IMR-90 (cell line): ENCODE results near the gene DDX24. TPM values are rescaled to one million over a fixed set of nuclear protein-coding genes. Genes with fewer than 3 reads are reported as not detected.

Source experiments
- ATAC-seq: fragments of 200-7000 bp; cut with Tn5 transposase; 2 replicates; pipeline ENCODE4 v1.9.1; 2020; ENCODE audit warnings: low read depth, mild to moderate bottlenecking, moderate library complexity
- BruUV-seq: library from RNA; stranded (reverse); fragments of 400-500 nt; replicated peaks from 2 replicates; lab custom pipeline; 2021; lab: Mats Ljungman, UMichigan
- CTCF ChIA-PET: fragments of 300-600 bp; formaldehyde crosslinking; extraction: SDS; loops from one replicate; lab custom pipeline; 2021; ENCODE audit warnings: antibody characterized with exemption; lab: Yijun Ruan, JAX
- POLR2A ChIA-PET: fragments of 300-600 bp; sonication (Branson Sonifier 250); formaldehyde crosslinking; loops from one replicate; lab custom pipeline; 2022; ENCODE audit warnings: antibody characterized with exemption; ENCODE audit not compliant: unreplicated experiment; lab: Charles Lee
- DNase-seq: peaks from one replicate; pipeline ENCODE4 v3.0.0; 2013
- H2AFZ ChIP-seq: replicated peaks from 2 replicates; pipeline ENCODE3; 2013; ENCODE audit warnings: low read length, mild to moderate bottlenecking; ENCODE audit not compliant: poor library complexity
- H2AK5ac ChIP-seq: 2 replicates; pipeline ENCODE4 v1.6.1; 2013; ENCODE audit warnings: low read depth, low read length, inconsistent platforms
- H2AK9ac ChIP-seq: replicated peaks from 2 replicates; pipeline ENCODE3; 2013; ENCODE audit warnings: mild to moderate bottlenecking, low read depth, low read length, moderate library complexity; ENCODE audit not compliant: poor library complexity
- H2BK120ac ChIP-seq: 2 replicates; pipeline ENCODE4 v1.6.1; 2013; ENCODE audit warnings: low read depth, low read length, inconsistent platforms
- H2BK15ac ChIP-seq: 3 replicates; pipeline ENCODE4 v1.6.1; 2013; ENCODE audit warnings: low read depth, low read length, inconsistent platforms
- H2BK20ac ChIP-seq: 2 replicates; pipeline ENCODE4 v1.6.1; 2013; ENCODE audit warnings: low read depth, mild to moderate bottlenecking, inconsistent platforms, low read length, moderate library complexity
- H2BK5ac ChIP-seq: 2 replicates; pipeline ENCODE4 v1.6.1; 2013; ENCODE audit warnings: mild to moderate bottlenecking, low read depth, low read length, inconsistent platforms; ENCODE audit not compliant: poor library complexity, severe bottlenecking
- H3K14ac ChIP-seq: replicated peaks from 2 replicates; pipeline ENCODE4 v1.6.1; 2013; ENCODE audit warnings: low read depth, low read length, inconsistent platforms
- H3K18ac ChIP-seq: 2 replicates; pipeline ENCODE4 v1.6.1; 2013; ENCODE audit warnings: low read depth, low read length, control low read depth
- H3K23ac ChIP-seq: 2 replicates; pipeline ENCODE4 v1.6.1; 2013; ENCODE audit warnings: low read depth, low read length, inconsistent platforms
- H3K27ac ChIP-seq: 2 replicates; pipeline ENCODE4 v1.5.1; 2013; ENCODE audit warnings: mild to moderate bottlenecking, control low read depth, low read length; ENCODE audit not compliant: insufficient read depth
- H3K27me3 ChIP-seq: 2 replicates; pipeline ENCODE4 v1.6.1; 2013; ENCODE audit warnings: low read length; ENCODE audit not compliant: control insufficient read depth, insufficient read depth
- H3K36me3 ChIP-seq: 2 replicates; pipeline ENCODE4 v1.6.1; 2013; ENCODE audit warnings: low read length, mixed read lengths; ENCODE audit not compliant: control insufficient read depth, insufficient read depth
- H3K4ac ChIP-seq: 2 replicates; pipeline ENCODE4 v1.6.1; 2013; ENCODE audit warnings: low read depth, low read length, inconsistent platforms
- H3K4me1 ChIP-seq: 2 replicates; pipeline ENCODE4 v1.6.1; 2013; ENCODE audit warnings: low read length, mixed read lengths; ENCODE audit not compliant: control insufficient read depth, insufficient read depth
- H3K4me2 ChIP-seq: 2 replicates; pipeline ENCODE4 v1.6.1; 2013; ENCODE audit warnings: low read depth, mild to moderate bottlenecking, control low read depth, low read length, moderate library complexity
- H3K4me3 ChIP-seq: 2 replicates; pipeline ENCODE4 v1.5.1; 2013; ENCODE audit warnings: low read depth, mild to moderate bottlenecking, control low read depth, low read length, moderate library complexity; ENCODE audit not compliant: insufficient read depth
- H3K56ac ChIP-seq: 2 replicates; pipeline ENCODE4 v1.6.1; 2013; ENCODE audit warnings: low read length, inconsistent platforms; ENCODE audit not compliant: insufficient read depth; ENCODE audit errors: extremely low read depth
- H3K79me1 ChIP-seq, 2 experiments: 2 replicates each; pipeline ENCODE4 v1.6.1; 2013; ENCODE audit warnings: low read length in 2 of 2, inconsistent platforms in 1 of 2, low read depth in 1 of 2
- H3K9ac ChIP-seq: 2 replicates; pipeline ENCODE4 v1.6.1; 2013; ENCODE audit warnings: low read depth, low read length, control low read depth
- H3K9me1 ChIP-seq: 2 replicates; pipeline ENCODE4 v1.6.1; 2013; ENCODE audit warnings: low read length, inconsistent platforms; ENCODE audit not compliant: insufficient read depth
- H3K9me3 ChIP-seq: 2 replicates; pipeline ENCODE4 v1.6.1; 2013; ENCODE audit warnings: low read length; ENCODE audit not compliant: control insufficient read depth, insufficient read depth
- H4K20me1 ChIP-seq: 2 replicates; pipeline ENCODE4 v1.6.1; 2013; ENCODE audit warnings: low read length, inconsistent platforms; ENCODE audit not compliant: insufficient read depth
- H4K5ac ChIP-seq: 2 replicates; pipeline ENCODE4 v1.6.1; 2013; ENCODE audit warnings: mild to moderate bottlenecking, low read depth, low read length, control low read depth
- H4K8ac ChIP-seq, 2 experiments: 2 replicates each; pipeline ENCODE4 v1.6.1; 2013; ENCODE audit warnings: low read depth in 2 of 2, low read length in 2 of 2, control low read depth in 1 of 2, inconsistent platforms in 1 of 2
- H4K91ac ChIP-seq: 2 replicates; pipeline ENCODE4 v1.6.1; 2013; ENCODE audit warnings: low read depth, low read length, inconsistent platforms; ENCODE audit not compliant: insufficient read depth
- BHLHE40 ChIP-seq: fragments of 150-350 bp; IDR thresholded peaks from 2 replicates; pipeline ENCODE4 v1.6.1; 2016; ENCODE audit warnings: mild to moderate bottlenecking, low read depth, low read length
- CEBPB ChIP-seq: IDR thresholded peaks from 2 replicates; pipeline ENCODE4 v1.6.1; 2012; ENCODE audit warnings: low read depth, low read length, improper control_type of control experiment
- CHD1 ChIP-seq: IDR thresholded peaks from 2 replicates; pipeline ENCODE4 v1.6.1; 2012; ENCODE audit warnings: low read depth, low read length, improper control_type of control experiment
- ELK1 ChIP-seq: fragments of 150-350 bp; IDR thresholded peaks from 2 replicates; pipeline ENCODE4 v1.6.1; 2016; ENCODE audit warnings: low read depth, mild to moderate bottlenecking, low read length, moderate library complexity, borderline replicate concordance
- FOS ChIP-seq: fragments of 150-350 bp; IDR thresholded peaks from 2 replicates; pipeline ENCODE4 v1.6.1; 2016; ENCODE audit warnings: low read depth, low read length
- MAFK ChIP-seq: IDR thresholded peaks from 2 replicates; pipeline ENCODE4 v1.6.1; 2012; ENCODE audit warnings: low read depth, low read length, improper control_type of control experiment
- MAZ ChIP-seq: IDR thresholded peaks from 2 replicates; pipeline ENCODE4 v1.6.1; 2012; ENCODE audit warnings: low read depth, mild to moderate bottlenecking, low read length, improper control_type of control experiment, moderate library complexity, borderline replicate concordance
- MXI1 ChIP-seq: IDR thresholded peaks from 2 replicates; pipeline ENCODE4 v1.6.1; 2012; ENCODE audit warnings: low read depth, mild to moderate bottlenecking, low read length, moderate library complexity, borderline replicate concordance
- NFE2L2 ChIP-seq: fragments of 150-350 bp; IDR thresholded peaks from 2 replicates; pipeline ENCODE4 v1.6.1; 2016; ENCODE audit warnings: low read depth, mild to moderate bottlenecking, low read length
- POLR2A ChIP-seq: IDR thresholded peaks from 2 replicates; pipeline ENCODE4 v1.6.1; 2012; ENCODE audit warnings: mild to moderate bottlenecking, low read depth, low read length
- RAD21 ChIP-seq: IDR thresholded peaks from 2 replicates; pipeline ENCODE4 v1.6.1; 2012; ENCODE audit warnings: low read length, improper control_type of control experiment
- RCOR1 ChIP-seq: IDR thresholded peaks from 2 replicates; pipeline ENCODE4 v1.6.1; 2012; ENCODE audit warnings: mild to moderate bottlenecking, low read length, improper control_type of control experiment; ENCODE audit not compliant: insufficient replicate concordance
- RFX5 ChIP-seq: IDR thresholded peaks from 2 replicates; pipeline ENCODE4 v1.8.0; 2012; ENCODE audit warnings: low read depth, mild to moderate bottlenecking, low read length, moderate library complexity
- SMC3 ChIP-seq: fragments of 150-350 bp; IDR thresholded peaks from 2 replicates; pipeline ENCODE4 v1.6.1; 2016; ENCODE audit warnings: low read depth, mild to moderate bottlenecking, antibody characterized with exemption, low read length, moderate library complexity
- USF2 ChIP-seq: fragments of 150-350 bp; IDR thresholded peaks from 2 replicates; pipeline ENCODE4 v1.6.1; 2017; ENCODE audit warnings: mild to moderate bottlenecking, antibody characterized with exemption, low read length, low read depth
- WGBS, 2 experiments: methylation state at CpG; one replicate each; pipeline versions ENCODE4 v1.1.5 to v1.1.7; 2013; ENCODE audit warnings: missing lambda C conversion rate in 2 of 2; ENCODE audit not compliant: insufficient read length in 1 of 2; ENCODE audit errors: extremely low coverage in 2 of 2; 5-methylcytosine and 5-hydroxymethylcytosine counted together
- dilution Hi-C: fragments of 300-500 bp; cut with HindIII; formaldehyde crosslinking; loops from one replicate; pipeline ENCODE4 v1.14.3; 2018; ENCODE audit warnings: low sequenced_read_pairs; ENCODE audit not compliant: unreplicated experiment
- in situ Hi-C: fragments of 300-500 bp; cut with MboI; formaldehyde crosslinking; loops from 3 replicates; pipeline ENCODE4 v1.14.3; 2019; ENCODE audit warnings: low sequenced_read_pairs, inconsistent platforms, mixed read lengths
- intact Hi-C: fragments of 100-400 bp; cut with micrococcal nuclease; formaldehyde crosslinking; loops from 2 replicates; pipeline ENCODE4 v1.10.0; 2022
- polyA plus RNA-seq, 3 experiments: library from polyadenylated mRNA; depleted of rRNA; stranded (reverse); fragments of >200 nt; gene quantifications; 2 replicates each; pipeline ENCODE4 v1.2.3, GENCODE V29; 2012; ENCODE audit warnings: low replicate concordance in 1 of 3
- total RNA-seq: library from RNA; depleted of rRNA; stranded (reverse); fragments of >200 nt; gene quantifications from 2 replicates; pipeline ENCODE4 v1.2.3, GENCODE V29; 2012
- TF ChIP-seq, protein P1 (sequence below): conservative IDR thresholded peaks from 2 replicates; pipeline ENCODE4 v1.5.1; 2012; ENCODE audit warnings: mild to moderate bottlenecking, low read depth, low read length, improper control_type of control experiment

The DDX24 gene
- total and polyA plus RNA-seq, 2 of the 4 experiments (the other 2 are of a cell fraction), result 134 to 155 TPM

DNA sequence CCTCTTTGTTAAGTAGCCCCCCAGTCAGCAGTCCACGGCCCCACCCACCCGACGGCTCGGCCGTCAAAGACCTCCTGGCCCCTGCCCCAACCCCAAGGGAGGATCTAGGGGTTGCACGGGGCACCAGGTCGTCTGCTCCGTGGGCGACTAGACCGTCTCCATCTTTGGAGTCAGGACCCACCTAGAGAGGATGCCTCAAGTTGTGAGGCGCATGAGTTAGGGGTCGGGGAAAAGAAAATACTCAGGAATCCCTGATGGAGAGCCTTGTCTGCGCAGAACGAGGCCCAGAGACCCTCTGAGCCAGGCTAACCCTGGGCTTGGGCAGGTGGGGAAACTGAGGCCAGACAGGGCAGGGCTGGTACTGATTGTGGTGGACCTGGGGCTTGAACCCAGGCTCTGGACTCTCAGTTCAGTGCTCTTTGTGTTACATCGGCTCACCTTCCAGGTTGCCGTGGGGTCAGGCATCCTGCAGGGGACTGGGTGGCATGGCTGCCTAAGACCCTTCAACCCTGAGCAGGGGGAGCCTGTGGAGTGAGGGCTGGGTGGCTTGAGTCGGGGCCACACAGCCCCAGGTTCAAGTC is 54.0 kb downstream of the DDX24 start:
- intact Hi-C loops, result no loop called here
- Histone ChIP-seq H2BK15ac (no peak overlapping the region), H2AK5ac (0 out of 2 replicates have a peak overlapping the region, but pooled peaks have one; percentile 11), H3K4ac (no peak overlapping the region; the same call in 1 of the 2 replicates), H4K91ac (no peak overlapping the region), H2BK120ac (no peak overlapping the region), H4K8ac (peak overlapping the region in 1 of 2 experiments; percentile 44; a peak in 1 of 4 replicates), H3K36me3 (no peaks in the 10 kb centered on the region), H3K4me3 (peak overlapping the region; percentile 60), H2AK9ac (peak overlapping the region; percentile 69), H3K9ac (0 out of 2 replicates have a peak overlapping the region, but pooled peaks have one; percentile 19), H3K27ac (no peak overlapping the region), H3K56ac (no peak overlapping the region), H2AFZ (peak overlapping the region; percentile 90), H4K20me1 (no peaks in the 10 kb centered on the region), H3K23ac (no peak overlapping the region), H3K79me1 (0 out of 4 replicates have a peak, but pooled peaks cover 0 to 4% of the 10 kb centered on the region in 2 experiments), H3K14ac (no peak overlapping the region), H3K9me1 (0 out of 2 replicates have a peak, but pooled peaks cover 5% of the 10 kb centered on the region), H3K27me3 (no peaks in the 10 kb centered on the region; the same call in 1 of the 2 replicates), H2BK20ac (no peak overlapping the region), H4K5ac (no peak overlapping the region), H3K4me2 (peak overlapping the region; percentile 64), H3K9me3 (no peaks in the 10 kb centered on the region), H3K4me1 (no peaks in the 10 kb centered on the region; the same call in 1 of the 2 replicates), H3K18ac (no peak overlapping the region), H2BK5ac (no peak overlapping the region)
- CTCF ChIA-PET, result no interaction called here
- BruUV-seq, result no TSS peak
- dilution Hi-C loops, result no loop called here
- WGBS, 2 experiments, result 45% methylated on average over 5 of the region's 17 CpGs; no CpG with 5 or more reads in 1 of the 2 experiments
- DNase-seq (no peak), ATAC-seq (no peak)
- in situ Hi-C loops, result no loop called here
- TF ChIP-seq RFX5 (no peak), RCOR1 (no peak), MAFK (no peak), NFE2L2 (no peak), MAZ (no peak), POLR2A (no peak), FOS (no peak), BHLHE40 (no peak), CHD1 (no peak), USF2 (no peak), MXI1 (no peak), CEBPB (no peak), SMC3 (no peak), ELK1 (no peak), RAD21 (no peak)
- TF ChIP-seq, protein P1, sequence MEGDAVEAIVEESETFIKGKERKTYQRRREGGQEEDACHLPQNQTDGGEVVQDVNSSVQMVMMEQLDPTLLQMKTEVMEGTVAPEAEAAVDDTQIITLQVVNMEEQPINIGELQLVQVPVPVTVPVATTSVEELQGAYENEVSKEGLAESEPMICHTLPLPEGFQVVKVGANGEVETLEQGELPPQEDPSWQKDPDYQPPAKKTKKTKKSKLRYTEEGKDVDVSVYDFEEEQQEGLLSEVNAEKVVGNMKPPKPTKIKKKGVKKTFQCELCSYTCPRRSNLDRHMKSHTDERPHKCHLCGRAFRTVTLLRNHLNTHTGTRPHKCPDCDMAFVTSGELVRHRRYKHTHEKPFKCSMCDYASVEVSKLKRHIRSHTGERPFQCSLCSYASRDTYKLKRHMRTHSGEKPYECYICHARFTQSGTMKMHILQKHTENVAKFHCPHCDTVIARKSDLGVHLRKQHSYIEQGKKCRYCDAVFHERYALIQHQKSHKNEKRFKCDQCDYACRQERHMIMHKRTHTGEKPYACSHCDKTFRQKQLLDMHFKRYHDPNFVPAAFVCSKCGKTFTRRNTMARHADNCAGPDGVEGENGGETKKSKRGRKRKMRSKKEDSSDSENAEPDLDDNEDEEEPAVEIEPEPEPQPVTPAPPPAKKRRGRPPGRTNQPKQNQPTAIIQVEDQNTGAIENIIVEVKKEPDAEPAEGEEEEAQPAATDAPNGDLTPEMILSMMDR, result no peak
- POLR2A ChIA-PET, result no interaction called here
